ENCODE measurements around the gene IL1A.
"Not testable (repeated sequence)": the region's sequence is repeated elsewhere in the genome, so short reads cannot be mapped to it uniquely, and the experiment has no call there.

The IL1A gene, protein sequence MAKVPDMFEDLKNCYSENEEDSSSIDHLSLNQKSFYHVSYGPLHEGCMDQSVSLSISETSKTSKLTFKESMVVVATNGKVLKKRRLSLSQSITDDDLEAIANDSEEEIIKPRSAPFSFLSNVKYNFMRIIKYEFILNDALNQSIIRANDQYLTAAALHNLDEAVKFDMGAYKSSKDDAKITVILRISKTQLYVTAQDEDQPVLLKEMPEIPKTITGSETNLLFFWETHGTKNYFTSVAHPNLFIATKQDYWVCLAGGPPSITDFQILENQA

DNA sequence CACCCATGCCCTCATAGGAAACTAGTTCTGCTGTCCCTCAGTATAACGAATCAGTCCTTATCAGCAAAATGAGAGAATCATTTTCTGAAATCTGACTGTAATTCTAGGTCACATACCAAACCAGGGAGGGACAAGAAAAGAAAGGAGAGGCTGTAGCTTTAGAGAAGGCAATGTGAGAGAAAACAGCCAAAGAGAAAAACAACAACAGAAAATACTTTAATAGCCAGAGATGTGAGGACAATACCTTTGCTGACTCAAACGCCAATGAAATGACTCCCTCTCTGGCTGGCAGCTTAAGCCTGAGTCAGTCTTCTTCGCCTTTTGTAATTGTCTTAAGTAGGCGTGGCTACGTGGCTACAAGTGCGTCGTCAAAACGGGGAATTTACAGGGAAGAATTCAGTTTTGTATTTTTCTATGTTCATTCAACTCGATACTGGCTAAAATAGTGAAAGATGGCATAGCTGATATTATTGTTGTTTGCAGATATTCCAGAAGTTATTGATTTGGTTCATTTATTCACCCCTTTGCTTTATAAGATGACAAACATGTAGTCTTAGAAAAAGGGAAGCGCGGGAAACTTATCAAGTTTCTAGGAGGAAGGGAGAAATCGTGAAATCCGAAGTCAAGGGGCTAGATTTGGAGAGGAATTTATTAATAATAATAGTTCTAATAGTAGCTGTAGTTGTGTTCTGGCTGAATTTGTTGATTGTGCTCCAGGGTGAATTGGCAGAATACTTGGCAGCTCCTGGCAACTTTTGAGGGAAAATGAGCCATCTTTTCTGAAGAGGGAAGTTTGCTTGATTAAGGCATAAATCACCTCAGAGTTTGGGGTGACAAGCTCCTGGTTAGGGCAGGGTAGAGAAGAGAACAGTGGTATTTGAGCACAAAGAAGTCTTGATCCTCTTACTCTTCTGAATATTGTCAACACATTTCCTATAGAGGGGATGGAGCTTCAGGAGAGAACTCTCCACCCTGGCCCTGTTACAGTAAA lies at the start of gene IL1A:
IL1A (minus strand) TSS at position 295 of the 991 bp plus-strand sequence. CDS start 723 bp downstream, outside the sequence.
- DNase-seq, result no peak

DNA sequence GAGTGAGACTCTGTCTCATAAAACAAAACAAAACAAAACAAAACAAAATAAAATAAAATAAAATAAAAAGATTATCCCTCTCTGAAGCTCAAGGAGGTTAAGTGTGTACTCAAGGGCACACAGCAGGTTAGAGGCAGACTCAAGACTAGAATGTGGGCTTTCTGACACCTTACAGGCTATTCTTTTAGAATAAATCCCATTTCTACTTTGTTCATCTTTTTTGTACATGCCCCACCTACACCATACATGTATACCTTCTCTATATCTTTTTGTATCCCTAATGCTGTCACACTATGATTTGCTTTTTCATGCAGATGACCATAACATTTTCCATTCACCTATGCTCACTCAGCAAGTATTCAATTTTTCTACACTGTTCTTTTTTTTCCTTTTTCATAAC lies 49.7 kb upstream of the IL1A start:
- no peak for DNase-seq

DNA sequence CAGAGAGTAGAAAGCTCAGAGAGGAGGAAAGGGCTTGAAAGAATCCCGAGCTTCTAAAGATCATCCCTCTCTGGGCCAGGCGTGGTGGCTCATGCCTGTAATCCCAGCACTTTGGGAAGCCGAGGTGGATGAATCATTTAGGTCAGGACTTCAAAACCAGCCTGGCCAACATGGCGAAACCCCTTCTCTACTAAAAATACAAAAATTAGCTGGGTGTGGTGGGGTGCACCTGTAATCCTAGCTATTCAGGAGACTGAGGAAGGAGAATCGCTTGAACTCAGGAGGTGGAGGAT lies 49.3 kb upstream of the IL1A start:
- not testable (repeated sequence) for DNase-seq

DNA sequence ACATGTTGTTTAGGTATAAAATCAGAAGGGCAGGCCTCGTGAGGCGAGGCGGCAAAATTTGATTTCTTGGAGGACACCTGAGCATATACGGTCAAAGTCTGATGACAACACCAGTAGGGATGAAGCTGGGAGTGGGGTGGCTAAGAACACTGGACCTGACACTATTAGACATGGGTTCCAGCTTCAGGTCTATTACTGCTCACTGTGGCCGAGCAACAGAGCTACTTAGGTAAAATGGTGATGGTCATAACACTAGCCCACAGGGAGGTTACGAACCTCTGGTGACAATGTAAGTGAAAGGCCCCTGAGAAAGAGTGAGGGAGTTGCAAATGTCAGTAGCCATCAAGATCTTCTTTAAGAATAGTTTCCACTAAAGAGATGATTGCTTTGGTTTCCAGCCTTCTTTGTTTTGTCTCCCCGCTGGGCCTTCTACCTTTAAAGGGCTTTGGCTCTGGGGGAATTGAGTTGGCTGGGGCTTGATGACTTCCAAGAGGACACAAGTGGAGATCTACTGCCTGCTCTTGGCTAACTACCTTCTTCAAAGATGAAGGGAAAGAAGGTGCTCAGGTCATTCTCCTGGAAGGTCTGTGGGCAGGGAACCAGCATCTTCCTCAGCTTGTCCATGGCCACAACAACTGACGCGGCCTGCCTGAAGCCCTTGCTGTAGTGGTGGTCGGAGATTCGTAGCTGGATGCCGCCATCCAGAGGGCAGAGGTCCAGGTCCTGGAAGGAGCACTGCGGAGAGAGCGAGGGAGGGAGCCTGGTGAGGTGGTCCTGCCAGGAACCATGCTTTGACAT lies 48.7 kb upstream of the IL1A start:
- DNase-seq, result no peak

GRCh38 chr2:112831946-112832840 lies 47.9 kb upstream of the IL1A start:
- no peak for DNase-seq

DNA sequence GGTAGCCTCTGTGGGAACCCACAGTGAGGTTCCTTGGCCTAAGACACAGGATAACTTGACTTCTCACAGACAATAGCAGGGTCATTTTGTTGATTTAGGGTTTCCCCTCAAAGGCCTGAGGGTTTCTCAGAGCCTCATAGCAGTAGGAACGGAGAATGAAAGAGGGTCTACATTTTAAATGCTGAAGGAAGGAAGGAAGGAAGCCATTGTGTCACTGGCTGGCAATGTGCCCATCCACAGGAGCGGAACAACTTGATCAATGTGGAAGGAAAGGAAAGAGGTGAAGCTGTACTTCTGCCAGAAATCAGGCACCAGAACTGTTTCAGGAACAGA lies 47.2 kb upstream of the IL1A start:
- no peak for DNase-seq

- no peak for DNase-seq
These were observed 46.6 kb upstream of the IL1A start for GRCh38 chr2:112830682-112831512.

- no peak for DNase-seq
These were observed 45.8 kb upstream of the IL1A start for GRCh38 chr2:112829961-112830681.

DNA sequence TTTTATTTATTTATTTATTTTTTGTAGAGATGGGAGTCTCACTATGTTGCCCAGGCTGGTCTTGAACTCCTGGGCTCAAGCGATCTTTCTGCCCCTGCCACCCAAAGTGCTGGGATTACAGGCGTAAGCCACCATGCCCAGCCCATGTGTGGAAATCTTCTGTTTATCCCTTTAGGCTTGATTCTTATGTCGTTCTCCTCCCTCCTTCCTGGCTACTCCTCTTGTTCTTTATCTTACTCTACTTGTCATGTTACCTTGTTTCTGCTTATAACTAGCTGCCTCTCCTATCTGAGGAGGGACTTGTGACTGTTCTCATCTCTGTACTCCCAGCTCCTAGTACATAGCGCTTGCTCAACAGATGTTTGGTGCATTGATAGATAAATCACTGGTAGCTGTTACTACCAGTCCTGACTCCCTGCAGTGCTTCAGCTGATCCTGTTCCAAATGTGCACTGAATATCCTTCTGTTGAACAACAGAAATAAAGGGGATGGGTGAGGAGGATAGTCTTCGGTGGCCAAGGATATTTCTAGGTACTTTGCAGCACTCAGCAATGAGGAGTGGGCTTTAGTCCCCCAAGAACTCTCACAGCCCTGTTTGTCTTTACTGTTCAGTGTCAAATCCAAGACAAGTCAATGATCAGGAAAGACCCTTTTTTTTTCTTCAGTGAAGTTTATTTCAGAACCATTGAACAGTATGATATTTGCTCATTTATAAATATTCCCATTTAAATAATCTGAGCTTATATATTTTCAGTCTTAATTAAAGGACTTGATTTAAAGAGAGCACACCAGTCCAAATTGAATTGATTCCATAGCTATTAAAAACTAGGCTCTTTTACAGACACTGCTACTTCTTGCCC lies 45.0 kb upstream of the IL1A start:
- no peak for DNase-seq

GRCh38 chr2:112828251-112828691 lies 44.0 kb upstream of the IL1A start:
- no peak for DNase-seq

DNA sequence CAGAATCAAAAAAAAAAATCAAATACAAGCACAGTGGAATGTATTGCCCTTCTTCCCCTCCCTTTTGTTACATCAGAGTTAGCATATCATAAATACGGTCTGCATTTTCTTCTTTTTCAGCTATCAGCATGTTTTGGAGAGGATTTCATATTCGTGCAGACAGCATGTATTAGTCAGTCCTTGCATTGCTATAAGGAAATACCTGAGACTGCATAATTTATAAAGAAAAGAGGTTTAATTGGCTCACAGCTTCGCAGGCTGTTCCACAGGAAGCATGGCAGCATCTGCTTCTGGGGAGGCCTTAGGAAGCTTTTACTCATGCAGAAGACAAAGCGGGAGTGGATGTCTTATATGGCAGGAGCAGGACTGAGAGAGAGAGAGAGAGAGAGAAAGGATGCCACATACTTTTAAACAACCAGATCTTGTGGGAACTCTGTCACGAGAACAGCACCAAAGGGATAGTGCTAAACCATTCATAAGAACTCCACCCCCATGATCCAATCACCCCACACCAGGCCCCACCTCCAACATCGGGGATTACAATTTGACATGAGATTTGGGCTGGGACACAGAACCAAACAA lies 43.4 kb upstream of the IL1A start:
- no peak for DNase-seq

- no peak for DNase-seq
These were observed 42.7 kb upstream of the IL1A start for GRCh38 chr2:112827009-112827408.

- no peak for DNase-seq
These were observed 41.4 kb upstream of the IL1A start for GRCh38 chr2:112825706-112826105.

DNA sequence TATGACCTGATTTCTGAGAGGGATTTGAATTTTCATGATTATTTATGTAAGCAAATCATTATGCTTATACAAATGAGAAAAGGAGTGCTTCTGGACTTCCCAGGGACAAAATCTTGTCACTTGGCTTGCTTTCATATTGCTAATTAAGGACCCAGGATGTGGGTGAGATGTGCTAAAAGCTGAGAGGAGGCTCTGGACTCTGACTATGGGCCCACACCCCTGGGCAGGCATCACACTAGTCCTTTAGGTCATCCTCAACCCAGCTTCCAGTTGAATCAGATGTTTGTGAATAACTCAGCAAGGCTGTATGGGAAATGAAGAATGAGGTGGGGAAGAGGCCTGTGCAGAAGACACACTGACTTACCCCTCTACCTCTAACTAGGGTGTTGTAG lies 40.4 kb upstream of the IL1A start:
- DNase-seq, result no peak

DNA sequence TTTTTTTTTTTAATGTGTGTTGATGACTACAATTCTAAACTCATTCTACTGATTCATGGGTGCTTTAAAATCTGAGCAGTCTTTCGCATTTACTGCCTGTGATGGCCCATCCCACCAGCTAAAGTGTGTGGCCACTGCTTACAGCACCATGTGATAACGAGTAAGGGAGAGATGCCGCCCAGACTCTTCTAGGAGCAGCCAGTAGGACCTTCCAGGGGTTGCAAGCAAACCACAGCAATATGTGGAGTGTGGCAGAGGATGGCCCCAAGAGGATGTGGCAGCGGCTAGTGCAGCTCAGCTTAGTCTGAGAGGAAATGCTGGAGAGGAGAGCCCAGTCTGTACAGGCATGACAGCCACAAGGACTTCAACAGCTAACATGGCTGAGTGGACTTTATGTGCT lies 37.4 kb upstream of the IL1A start:
- DNase-seq, result no peak

DNA sequence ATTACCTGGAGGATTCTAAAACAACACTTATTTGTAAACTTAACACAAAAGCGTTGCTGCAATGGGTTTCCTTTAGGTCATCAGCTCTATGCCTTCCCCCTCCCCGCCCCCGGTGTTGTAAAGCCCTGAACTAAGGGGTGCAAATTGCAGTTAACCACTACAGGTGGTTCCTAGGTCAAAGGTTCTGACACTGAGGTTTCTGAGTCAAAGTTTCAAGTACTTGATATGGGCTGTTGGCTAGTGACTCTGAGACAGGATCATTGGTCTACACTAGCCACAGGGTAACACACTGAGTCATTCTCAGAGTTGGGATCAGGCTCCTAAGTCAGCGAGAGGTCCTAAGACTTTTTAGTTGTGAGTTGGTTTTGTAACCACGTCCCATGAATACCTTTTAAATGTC lies 36.8 kb upstream of the IL1A start:
- no peak for DNase-seq

DNA sequence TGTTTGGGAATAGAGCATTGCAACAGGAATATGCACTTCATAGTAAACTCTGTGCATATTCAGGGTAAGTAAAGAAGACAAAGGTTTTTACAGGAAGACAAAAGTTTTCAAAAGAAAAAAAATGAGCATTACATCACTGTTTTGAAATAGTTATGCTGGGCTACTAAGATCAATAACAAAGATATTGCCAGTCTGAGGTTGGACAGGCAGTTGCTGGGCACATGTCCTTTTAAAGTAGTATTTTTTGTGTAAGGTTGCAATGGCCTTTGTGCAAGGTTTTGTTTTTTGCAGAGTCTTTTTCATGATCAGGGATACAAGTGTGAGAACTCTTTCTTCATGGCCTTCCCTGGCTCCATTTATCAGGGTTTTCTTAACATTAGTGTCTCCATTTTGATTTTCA lies 36.0 kb upstream of the IL1A start:
- DNase-seq, result no peak

- DNase-seq, result no peak
These were observed 34.8 kb upstream of the IL1A start for GRCh38 chr2:112819081-112819480.

- no peak for DNase-seq
These were observed 34.0 kb upstream of the IL1A start for GRCh38 chr2:112818094-112818902.
